ENCODE data around the gene PCDHB8.
"Not testable (repeated sequence)": the region's sequence is repeated elsewhere in the genome, so short reads cannot be mapped to it uniquely, and the experiment has no call there.

Gene PCDHB8

DNA sequence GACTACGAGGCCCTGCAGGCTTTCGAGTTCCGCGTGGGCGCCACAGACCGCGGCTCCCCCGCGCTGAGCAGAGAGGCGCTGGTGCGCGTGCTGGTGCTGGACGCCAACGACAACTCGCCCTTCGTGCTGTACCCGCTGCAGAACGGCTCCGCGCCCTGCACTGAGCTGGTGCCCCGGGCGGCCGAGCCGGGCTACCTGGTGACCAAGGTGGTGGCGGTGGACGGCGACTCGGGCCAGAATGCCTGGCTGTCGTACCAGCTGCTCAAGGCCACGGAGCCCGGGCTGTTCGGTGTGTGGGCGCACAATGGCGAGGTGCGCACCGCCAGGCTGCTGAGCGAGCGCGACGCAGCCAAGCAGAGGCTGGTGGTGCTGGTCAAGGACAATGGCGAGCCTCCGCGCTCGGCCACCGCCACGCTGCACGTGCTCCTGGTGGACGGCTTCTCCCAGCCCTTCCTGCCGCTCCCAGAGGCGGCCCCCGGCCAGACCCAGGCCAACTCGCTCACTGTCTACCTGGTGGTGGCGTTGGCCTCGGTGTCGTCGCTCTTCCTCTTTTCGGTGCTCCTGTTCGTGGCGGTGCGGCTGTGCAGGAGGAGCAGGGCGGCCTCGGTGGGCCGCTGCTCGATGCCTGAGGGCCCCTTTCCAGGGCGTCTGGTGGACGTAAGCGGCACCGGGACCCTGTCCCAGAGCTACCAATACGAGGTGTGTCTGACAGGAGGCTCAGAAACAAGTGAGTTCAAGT lies 6.7 kb downstream of the PCDHB8 start:
- DNase-seq (ENCODE audit: low read depth in 2 of 2, low spot score in 1 of 2), result not testable (repeated sequence)

GRCh38 chr5:141186897-141187512 lies 9.4 kb downstream of the PCDHB8 start, which contains the start of gene PCDHB9:
Gene PCDHB9, plus strand, starts transcription at chr5:141187161. Its CDS starts 158 bp downstream, at chr5:141187319.
- no peak for DNase-seq (ENCODE audit: low read depth in 2 of 2, low spot score in 1 of 2)

DNA sequence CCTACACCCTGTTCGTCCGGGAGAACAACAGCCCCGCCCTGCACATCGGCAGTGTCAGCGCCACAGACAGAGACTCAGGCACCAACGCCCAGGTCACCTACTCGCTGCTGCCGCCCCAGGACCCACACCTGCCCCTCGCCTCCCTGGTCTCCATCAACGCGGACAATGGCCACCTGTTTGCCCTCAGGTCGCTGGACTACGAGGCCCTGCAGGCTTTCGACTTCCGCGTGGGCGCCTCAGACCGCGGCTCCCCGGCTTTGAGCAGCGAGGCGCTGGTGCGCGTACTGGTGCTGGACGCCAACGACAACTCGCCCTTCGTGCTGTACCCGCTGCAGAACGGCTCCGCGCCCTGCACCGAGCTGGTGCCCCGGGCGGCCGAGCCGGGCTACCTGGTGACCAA lies 11.1 kb downstream of the PCDHB8 start:
- not testable (repeated sequence) for DNase-seq (ENCODE audit: low read depth in 2 of 2, low spot score in 1 of 2)

- DNase-seq (ENCODE audit: low read depth in 2 of 2, low spot score in 1 of 2), result not testable (repeated sequence)
These were observed 11.5 kb downstream of the PCDHB8 start for GRCh38 chr5:141189131-141189530.

DNA sequence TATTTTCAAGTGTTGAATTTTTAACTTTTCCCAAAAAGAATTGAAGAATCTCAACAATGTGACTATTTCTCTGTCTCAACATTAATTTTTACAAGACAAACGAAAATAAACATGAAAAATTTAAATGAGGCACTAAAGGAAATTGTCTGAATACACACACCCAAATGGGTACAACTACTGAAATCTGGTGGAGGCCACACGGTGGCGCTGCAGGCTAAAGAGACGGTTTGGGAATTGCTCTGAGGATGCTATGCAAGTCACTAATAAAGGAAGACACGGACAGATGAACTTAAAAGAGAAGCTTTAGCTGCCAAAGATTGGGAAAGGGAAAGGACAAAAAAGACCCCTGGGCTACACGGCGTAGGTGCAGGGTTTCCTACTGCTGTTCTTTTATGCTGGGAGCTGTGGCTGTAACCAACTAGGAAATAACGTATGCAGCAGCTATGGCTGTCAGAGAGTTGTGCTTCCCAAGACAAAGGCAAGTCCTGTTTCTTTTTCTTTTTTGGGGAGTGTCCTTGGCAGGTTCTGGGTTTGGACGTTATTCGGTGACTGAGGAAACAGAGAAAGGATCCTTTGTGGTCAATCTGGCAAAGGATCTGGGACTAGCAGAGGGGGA lies 14.6 kb downstream of the PCDHB8 start, which contains the start of gene PCDHB10:
PCDHB10 (plus strand) TSS at position 244 of the 616 bp plus-strand sequence; CDS start at position 444, 200 bp downstream.
- no peak for DNase-seq (ENCODE audit: low read depth in 2 of 2, low spot score in 1 of 2)

DNA sequence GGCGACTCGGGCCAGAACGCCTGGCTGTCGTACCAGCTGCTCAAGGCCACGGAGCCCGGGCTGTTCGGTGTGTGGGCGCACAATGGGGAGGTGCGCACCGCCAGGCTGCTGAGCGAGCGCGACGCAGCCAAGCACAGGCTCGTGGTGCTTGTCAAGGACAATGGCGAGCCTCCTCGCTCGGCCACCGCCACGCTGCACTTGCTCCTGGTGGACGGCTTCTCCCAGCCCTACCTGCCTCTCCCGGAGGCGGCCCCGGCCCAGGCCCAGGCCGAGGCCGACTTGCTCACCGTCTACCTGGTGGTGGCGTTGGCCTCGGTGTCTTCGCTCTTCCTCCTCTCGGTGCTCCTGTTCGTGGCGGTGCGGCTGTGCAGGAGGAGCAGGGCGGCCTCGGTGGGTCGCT lies 16.7 kb downstream of the PCDHB8 start:
- not testable (repeated sequence) for DNase-seq (ENCODE audit: low read depth in 2 of 2, low spot score in 1 of 2)

- DNase-seq (ENCODE audit: low read depth in 2 of 2, low spot score in 1 of 2), result no peak
These were observed 18.8 kb downstream of the PCDHB8 start for GRCh38 chr5:141196363-141196762.

DNA sequence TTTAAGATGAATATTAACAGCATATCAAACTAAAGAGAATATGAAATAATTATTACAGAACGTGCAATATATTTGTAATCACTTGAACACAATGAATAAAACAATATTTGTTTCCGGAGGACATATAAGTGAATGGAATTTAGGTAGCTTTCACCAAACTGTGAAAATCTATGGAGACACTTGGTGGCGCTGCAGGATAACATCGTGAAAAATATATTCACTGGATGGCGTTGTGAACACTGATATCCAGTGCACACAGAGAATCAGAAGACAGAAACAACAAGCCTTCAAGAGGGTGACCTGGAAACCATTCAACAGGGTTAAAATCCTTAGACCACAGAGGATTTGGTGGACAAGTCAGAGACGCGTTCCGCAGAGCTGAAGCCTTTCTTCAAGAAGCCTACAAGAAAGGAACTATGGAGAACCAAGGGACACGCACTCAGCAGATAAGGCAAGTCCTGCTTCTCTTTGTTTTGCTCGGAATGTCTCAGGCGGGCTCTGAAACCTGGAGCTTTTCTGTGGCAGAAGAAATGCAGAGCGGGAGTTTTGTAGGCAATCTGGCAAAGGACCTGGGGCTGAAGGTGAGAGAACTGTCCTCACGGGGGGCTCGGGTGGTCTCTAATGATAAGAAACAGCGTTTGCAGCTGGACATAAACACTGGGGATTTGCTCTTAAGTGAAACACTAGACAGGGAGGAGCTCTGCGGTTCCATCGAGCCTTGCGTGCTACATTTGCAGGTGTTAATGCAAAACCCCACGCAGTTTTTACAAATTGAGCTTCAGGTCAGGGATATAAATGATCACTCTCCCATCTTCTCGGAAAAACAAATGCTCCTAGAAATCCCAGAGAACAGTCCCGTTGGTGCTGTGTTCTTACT lies 22.0 kb downstream of the PCDHB8 start, which contains the start of gene PCDHB11:
PCDHB11 (plus strand) TSS at position 269 of the 877 bp plus-strand sequence; CDS start at position 417, 148 bp downstream.
- DNase-seq (ENCODE audit: low read depth in 2 of 2, low spot score in 1 of 2), result no peak

DNA sequence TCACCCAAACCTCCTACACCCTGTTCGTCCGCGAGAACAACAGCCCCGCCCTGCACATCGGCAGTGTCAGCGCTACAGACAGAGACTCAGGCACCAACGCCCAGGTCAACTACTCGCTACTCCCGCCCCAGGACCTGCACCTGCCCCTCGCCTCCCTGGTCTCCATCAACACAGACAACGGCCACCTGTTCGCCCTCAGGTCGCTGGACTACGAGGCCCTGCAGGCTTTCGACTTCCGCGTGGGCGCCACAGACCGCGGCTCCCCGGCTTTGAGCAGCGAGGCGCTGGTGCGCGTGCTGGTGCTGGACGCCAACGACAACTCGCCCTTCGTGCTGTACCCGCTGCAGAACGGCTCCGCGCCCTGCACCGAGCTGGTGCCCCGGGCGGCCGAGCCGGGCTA lies 23.5 kb downstream of the PCDHB8 start:
- DNase-seq (ENCODE audit: low read depth in 2 of 2, low spot score in 1 of 2), result not testable (repeated sequence)

GRCh38 chr5:141201646-141202045 lies 24.1 kb downstream of the PCDHB8 start:
- not testable (repeated sequence) for DNase-seq (ENCODE audit: low read depth in 2 of 2, low spot score in 1 of 2)

DNA sequence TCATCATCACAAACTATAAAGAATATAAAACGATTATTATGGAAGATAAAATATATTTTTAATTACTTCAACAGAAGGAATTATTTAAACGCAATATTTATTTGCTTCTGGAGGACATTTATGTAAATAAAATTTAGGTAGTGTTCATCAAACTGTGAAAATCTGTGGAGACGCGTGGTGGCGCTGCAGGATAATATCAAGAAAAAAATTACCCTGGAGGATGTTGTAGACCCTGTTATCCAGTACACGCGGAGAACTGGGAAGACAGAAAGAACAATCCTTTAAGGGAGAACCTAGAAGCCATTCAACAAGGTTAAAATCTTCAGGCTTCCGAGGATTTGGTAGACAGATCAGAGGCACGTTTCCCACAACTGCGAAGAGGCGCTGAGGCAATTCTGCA lies 30.9 kb downstream of the PCDHB8 start, which contains the start of gene PCDHB12:
PCDHB12 (plus strand) TSS at position 242 of the 400 bp plus-strand sequence. CDS start 189 bp downstream, outside the sequence.
- DNase-seq (ENCODE audit: low read depth in 2 of 2, low spot score in 1 of 2), result no peak

DNA sequence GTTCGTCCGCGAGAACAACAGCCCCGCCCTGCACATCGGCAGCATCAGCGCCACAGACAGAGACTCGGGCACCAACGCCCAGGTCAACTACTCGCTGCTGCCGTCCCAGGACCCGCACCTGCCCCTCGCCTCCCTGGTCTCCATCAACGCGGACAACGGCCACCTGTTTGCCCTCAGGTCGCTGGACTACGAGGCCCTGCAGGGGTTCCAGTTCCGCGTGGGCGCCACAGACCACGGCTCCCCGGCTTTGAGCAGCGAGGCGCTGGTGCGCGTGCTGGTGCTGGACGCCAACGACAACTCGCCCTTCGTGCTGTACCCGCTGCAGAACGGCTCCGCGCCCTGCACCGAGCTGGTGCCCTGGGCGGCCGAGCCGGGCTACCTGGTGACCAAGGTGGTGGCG lies 32.7 kb downstream of the PCDHB8 start:
- not testable (repeated sequence) for DNase-seq (ENCODE audit: low read depth in 2 of 2, low spot score in 1 of 2)

DNA sequence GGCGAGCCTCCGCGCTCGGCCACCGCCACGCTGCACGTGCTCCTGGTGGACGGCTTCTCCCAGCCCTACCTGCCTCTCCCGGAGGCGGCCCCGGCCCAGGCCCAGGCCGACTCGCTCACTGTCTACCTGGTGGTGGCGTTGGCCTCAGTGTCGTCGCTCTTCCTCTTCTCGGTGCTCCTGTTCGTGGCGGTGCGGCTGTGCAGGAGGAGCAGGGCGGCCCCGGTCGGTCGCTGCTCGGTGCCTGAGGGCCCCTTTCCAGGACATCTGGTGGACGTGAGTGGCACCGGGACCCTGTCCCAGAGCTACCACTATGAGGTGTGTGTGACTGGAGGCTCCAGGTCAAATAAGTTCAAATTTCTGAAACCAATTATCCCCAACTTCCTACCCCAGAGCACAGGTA lies 33.3 kb downstream of the PCDHB8 start:
- not testable (repeated sequence) for DNase-seq (ENCODE audit: low read depth in 2 of 2, low spot score in 1 of 2)

DNA sequence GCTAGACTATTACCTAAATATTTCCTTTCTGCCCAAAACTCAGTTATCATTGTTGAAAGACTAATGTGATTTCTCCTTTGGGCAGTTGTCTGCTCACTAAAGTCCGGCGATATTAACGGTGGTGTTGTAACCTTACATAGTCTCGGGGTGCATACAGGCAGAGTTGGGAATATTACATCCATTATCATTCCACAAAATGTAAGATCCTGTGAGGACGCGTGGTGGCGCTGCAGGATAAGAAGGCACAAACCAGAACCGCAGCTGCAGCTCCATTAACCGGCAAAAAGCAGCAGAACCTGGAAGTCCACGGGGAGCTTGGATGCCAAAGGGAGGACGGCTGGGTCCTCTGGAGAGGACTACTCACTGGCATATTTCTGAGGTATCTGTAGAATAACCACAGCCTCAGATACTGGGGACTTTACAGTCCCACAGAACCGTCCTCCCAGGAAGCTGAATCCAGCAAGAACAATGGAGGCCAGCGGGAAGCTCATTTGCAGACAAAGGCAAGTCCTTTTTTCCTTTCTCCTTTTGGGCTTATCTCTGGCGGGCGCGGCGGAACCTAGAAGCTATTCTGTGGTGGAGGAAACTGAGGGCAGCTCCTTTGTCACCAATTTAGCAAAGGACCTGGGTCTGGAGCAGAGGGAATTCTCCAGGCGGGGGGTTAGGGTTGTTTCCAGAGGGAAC lies 36.2 kb downstream of the PCDHB8 start, which contains the start of gene PCDHB13:
PCDHB13 (plus strand) TSS at position 264 of the 684 bp plus-strand sequence; CDS start at position 469, 205 bp downstream.
- DNase-seq (ENCODE audit: low read depth in 2 of 2, low spot score in 1 of 2), result not testable (repeated sequence)

GRCh38 chr5:141214583-141214982 lies 37.0 kb downstream of the PCDHB8 start:
- not testable (repeated sequence) for DNase-seq (ENCODE audit: low read depth in 2 of 2, low spot score in 1 of 2)

DNA sequence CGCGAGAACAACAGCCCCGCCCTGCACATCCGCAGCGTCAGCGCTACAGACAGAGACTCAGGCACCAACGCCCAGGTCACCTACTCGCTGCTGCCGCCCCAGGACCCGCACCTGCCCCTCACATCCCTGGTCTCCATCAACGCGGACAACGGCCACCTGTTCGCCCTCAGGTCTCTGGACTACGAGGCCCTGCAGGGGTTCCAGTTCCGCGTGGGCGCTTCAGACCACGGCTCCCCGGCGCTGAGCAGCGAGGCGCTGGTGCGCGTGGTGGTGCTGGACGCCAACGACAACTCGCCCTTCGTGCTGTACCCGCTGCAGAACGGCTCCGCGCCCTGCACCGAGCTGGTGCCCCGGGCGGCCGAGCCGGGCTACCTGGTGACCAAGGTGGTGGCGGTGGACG lies 37.9 kb downstream of the PCDHB8 start:
- DNase-seq (ENCODE audit: low read depth in 2 of 2, low spot score in 1 of 2), result not testable (repeated sequence)

GRCh38 chr5:141216035-141216434 lies 38.4 kb downstream of the PCDHB8 start:
- DNase-seq (ENCODE audit: low read depth in 2 of 2, low spot score in 1 of 2), result not testable (repeated sequence)

DNA sequence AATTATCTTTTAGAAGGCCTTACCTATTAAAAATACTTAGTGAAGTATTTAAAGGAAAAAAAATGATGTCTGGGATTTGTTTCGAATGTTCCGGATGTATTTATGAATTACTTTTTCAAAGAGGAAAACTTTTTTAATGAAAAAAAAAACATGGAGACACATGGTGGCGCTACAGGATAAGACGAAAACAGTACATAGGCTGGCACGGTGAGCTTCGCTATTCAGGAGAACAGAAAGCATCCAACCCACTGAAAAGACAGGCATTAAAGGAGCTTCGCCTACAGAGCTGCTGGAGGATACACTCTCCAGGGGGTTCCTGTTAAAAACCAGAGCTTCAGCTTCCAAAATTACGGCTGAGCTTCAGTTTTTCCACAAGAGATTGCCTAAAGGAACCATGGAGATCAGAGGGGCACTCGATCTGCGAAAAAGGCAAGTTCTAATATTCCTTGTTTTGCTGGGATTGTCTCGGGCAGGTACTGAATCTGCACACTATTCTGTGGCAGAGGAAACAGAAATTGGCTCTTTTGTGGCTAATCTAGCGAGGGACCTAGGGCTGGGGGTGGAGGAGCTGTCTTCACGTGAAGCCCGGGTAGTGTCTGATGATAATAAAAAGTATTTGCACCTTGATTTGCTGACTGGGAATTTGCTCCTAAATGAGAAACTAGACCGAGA lies 45.7 kb downstream of the PCDHB8 start, which contains the start of gene PCDHB14:
PCDHB14 (plus strand) TSS at position 232 of the 672 bp plus-strand sequence; CDS start at position 395, 163 bp downstream.
- no peak for DNase-seq (ENCODE audit: low read depth in 2 of 2, low spot score in 1 of 2)

- DNase-seq (ENCODE audit: low read depth in 2 of 2, low spot score in 1 of 2), result not testable (repeated sequence)
These were observed 47.3 kb downstream of the PCDHB8 start for GRCh38 chr5:141224844-141225243.

All from stimulated activated CD8-positive, alpha-beta memory T cell treated with anti-CD3 and anti-CD28 coated beads, Interleukin-4, amount 100 ng/mL, for 4 hours (primary cell).